ENCODE measurements around the gene STIMATE.

Gene STIMATE

GRCh38 chr3:52789746-52790040 is 107.7 kb downstream of the STIMATE start:
- DNase-seq = no peak

DNA sequence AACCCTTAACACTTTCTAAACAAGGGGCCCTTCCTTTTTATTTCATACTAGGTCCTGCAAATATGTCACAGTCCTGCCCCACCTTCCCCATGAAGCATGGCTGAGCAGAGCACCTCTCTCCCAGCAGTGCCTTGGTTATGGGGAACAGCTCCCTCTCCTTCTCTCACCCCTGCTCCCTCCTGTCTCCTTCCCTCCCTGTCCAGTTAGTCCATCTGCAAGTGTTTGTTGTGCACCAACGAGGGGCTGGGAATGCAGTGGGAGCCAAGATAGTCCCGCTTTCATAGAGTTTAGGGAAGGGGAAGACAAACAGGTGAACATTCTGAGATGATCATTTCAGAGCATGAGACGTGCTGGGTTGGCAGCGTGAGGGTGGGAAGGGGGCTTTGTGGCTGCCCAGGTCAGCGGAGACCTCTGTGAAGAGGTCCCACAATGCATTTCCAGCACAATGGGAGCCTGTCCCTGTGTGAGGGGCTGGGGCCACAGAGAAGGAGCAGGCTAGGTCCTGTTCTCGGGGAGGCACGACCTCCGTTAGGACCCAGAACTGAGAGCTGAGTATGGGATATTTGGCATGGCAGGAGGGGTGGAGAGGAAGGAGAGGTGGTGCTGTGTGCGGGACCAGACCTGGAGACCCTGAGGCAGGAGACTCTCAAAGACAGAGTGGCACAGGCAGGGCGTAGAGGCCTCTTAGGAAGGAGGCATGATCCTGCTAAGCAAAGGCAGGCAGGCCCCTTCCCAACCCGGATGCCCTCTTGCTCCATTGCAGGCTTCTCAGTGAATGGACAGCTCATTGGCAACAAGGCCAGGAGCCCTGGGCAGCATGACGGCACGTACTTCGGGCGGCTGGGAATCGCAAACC is 108.2 kb downstream of the STIMATE start:
- DNase-seq = no peak

DNA sequence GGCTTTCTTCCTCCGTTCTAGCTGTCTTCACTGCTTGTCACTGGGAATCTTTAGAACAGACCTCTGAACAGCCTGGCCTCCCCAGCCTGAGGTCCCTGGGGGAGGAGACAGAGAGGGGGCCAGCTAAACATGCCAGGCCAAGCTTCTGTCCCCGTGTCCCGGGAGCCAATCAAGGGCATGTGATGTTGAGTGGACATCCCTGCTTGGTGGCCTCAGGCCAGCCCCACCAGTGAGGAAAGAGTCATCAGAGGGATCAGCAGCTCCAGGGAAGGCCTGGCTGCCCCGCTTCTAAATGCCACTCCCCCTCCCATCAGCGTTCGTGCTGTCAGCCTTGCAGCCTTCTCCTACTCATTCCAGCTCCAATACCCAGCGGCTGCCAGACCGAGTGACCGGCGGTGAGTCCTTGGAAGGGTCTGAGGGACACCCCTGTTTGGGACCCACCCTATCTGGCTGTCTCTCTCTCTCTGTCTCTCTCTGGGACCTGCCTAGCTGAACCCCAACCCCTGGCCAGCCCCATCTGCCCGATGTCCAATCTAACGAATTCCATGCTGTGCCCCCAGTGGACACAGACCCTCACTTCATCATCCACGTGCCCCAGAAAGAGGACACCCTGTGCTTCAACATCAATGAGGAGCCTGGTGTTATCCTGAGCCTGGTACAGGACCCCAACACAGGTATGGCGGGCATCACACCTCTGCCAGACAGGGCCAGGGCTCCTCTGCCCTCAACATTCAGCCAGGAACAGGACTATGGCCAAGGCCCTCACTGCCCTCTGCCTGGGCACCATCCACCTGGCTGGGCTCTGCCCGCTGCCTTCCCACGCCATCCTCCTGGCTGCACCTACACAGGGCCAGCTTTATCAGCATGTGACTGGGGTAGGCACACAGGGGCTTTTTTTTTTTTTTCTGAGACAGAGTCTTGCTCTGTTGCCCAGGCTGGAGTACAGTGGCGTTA is 109.4 kb downstream of the STIMATE start:
- DNase-seq = no peak

DNA sequence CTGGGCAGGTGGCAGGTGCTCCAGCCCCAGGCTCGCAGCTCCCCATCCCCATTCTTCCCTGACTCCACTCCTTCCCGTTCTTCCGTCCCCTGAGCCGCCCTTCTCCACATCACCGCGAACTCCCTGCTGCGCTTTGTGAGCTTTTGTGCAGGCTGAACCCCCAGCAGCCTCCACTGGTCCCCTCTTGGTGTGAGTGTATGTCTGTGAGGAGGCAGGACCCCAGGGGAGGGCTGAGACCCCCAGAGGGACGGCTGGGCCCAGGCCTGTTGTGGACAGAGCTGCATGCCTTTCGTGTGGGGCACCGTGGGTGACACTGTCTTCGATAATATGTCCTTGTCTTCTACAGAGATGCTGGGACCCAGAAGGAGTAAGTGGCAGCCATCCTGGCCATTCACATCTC is 110.1 kb downstream of the STIMATE start:
- DNase-seq = no peak
